HCT116 (cell line): ENCODE results near the gene SERPINC1. TPM values are rescaled to one million over a fixed set of nuclear protein-coding genes. Genes with fewer than 3 reads are reported as not detected.

Experiments used
- ATAC-seq: fragments of 200-7000 bp; cut with Tn5 transposase; 2 replicates; pipeline ENCODE4 v1.9.1; 2020; ENCODE audit warnings: mild to moderate bottlenecking, moderate library complexity
- BruUV-seq: library from RNA; stranded (reverse); fragments of 400-500 nt; replicated peaks from 2 replicates; lab custom pipeline; 2021; lab: Mats Ljungman, UMichigan
- CTCF ChIA-PET: fragments of 300-600 bp; sonication (Branson Sonifier 250); formaldehyde crosslinking; loops from one replicate; lab custom pipeline; 2021; ENCODE audit warnings: antibody characterized with exemption; lab: Charles Lee
- POLR2A ChIA-PET: fragments of 300-600, 350-600 bp; sonication (Branson Sonifier 250); formaldehyde crosslinking; loops from one replicate; lab custom pipeline; 2021; ENCODE audit warnings: antibody characterized with exemption; lab: Charles Lee
- RAD21 ChIA-PET, 2 experiments: fragments of 300-600 bp; sonication (Branson Sonifier 250); formaldehyde crosslinking; loops; one replicate each; lab custom pipeline; 2023; ENCODE audit warnings: low total read pairs in 2 of 2; ENCODE audit not compliant: uncharacterized antibody in 2 of 2, unreplicated experiment in 2 of 2, low non-redundant PET in 1 of 2; lab: Charles Lee
- DNase-seq: peaks from one replicate; pipeline ENCODE4 v3.0.0-alpha.2; 2010; ENCODE audit warnings: low read depth, low spot score
- H2AFZ ChIP-seq: fragments of 200-600 bp; shearing (Covaris generic), sonication (generic); 2 replicates; pipeline ENCODE4 v1.6.1; 2017; ENCODE audit warnings: low read depth, mixed run types, mixed read lengths, antibody characterized with exemption, low read length; ENCODE audit not compliant: poor library complexity, severe bottlenecking
- H3K27ac ChIP-seq: 2 replicates; pipeline ENCODE4 v1.5.1; 2012; ENCODE audit warnings: low read depth, low read length
- H3K27me3 ChIP-seq: fragments of 200-600 bp; sonication (generic); 2 replicates; pipeline ENCODE4 v1.6.1; 2016; ENCODE audit warnings: mixed run types, low read length, mixed read lengths; ENCODE audit not compliant: insufficient read depth
- H3K36me3 ChIP-seq, 2 experiments: fragments of 200-500 bp in 1 of 2; fragments of 200-600 bp in 1 of 2; sonication (Bioruptor generic) in 1 of 2; sonication (generic) in 1 of 2; 2 replicates each; pipeline versions ENCODE4 v1.5.1 to v1.6.1; 2014 to 2016; ENCODE audit warnings: low read length in 2 of 2, inconsistent platforms in 1 of 2, mixed read lengths in 1 of 2, mixed run types in 1 of 2; ENCODE audit not compliant: insufficient read depth in 2 of 2, control insufficient read depth in 1 of 2
- H3K4me1 ChIP-seq, 2 experiments: fragments of 200-600 bp in 1 of 2; sonication (generic) in 1 of 2; 2 replicates each; pipeline versions ENCODE4 v1.5.1 to v1.6.1; 2012 to 2017; ENCODE audit warnings: low read length in 2 of 2, inconsistent platforms in 1 of 2, mild to moderate bottlenecking in 1 of 2, mixed read lengths in 1 of 2, mixed run types in 1 of 2, moderate library complexity in 1 of 2; ENCODE audit not compliant: insufficient read depth in 2 of 2, control insufficient read depth in 1 of 2
- H3K4me2 ChIP-seq: fragments of 200-600 bp; sonication (generic); 2 replicates; pipeline ENCODE4 v1.6.1; 2017; ENCODE audit warnings: mixed run types, low read length, mixed read lengths
- H3K4me3 ChIP-seq, 2 experiments: fragments of 200-600 bp in 1 of 2; sonication (generic) in 1 of 2; replicated peaks in 1 of 2; 2 replicates each; pipeline ENCODE4 v1.5.1; 2011 to 2016; ENCODE audit warnings: low read length in 2 of 2, control low read depth in 1 of 2, low read depth in 1 of 2, mild to moderate bottlenecking in 1 of 2, mixed read lengths in 1 of 2, mixed run types in 1 of 2
- H3K79me2 ChIP-seq: fragments of 200-600 bp; sonication (generic); 2 replicates; pipeline ENCODE4 v1.6.1; 2017; ENCODE audit warnings: mild to moderate bottlenecking, mixed run types, low read length, moderate library complexity, mixed read lengths; ENCODE audit not compliant: insufficient read depth
- H3K9ac ChIP-seq: fragments of 200-600 bp; sonication (generic); 2 replicates; pipeline ENCODE4 v1.6.1; 2016; ENCODE audit warnings: low read length, mixed read lengths
- H3K9me2 ChIP-seq: fragments of 200-600 bp; sonication (generic), shearing (Covaris generic); 2 replicates; pipeline ENCODE4 v1.6.1; 2017; ENCODE audit warnings: mixed run types, mild to moderate bottlenecking, moderate library complexity; ENCODE audit not compliant: insufficient read depth
- H3K9me3 ChIP-seq, 2 experiments: fragments of 200-500 bp in 1 of 2; fragments of 200-600 bp in 1 of 2; sonication (Bioruptor generic) in 1 of 2; sonication (generic) in 1 of 2; 2 replicates each; pipeline ENCODE4 v1.6.1; 2014 to 2017; ENCODE audit warnings: low read length in 2 of 2, mixed read lengths in 2 of 2, inconsistent platforms in 1 of 2, low read depth in 1 of 2, mild to moderate bottlenecking in 1 of 2, mixed run types in 1 of 2, moderate library complexity in 1 of 2; ENCODE audit not compliant: control insufficient read depth in 1 of 2, insufficient read depth in 1 of 2
- H4K20me1 ChIP-seq: fragments of 200-600 bp; sonication (generic), shearing (Covaris generic); 2 replicates; pipeline ENCODE4 v1.6.1; 2017; ENCODE audit warnings: mixed run types, mild to moderate bottlenecking, moderate library complexity; ENCODE audit not compliant: insufficient read depth
- CEBPB ChIP-seq: IDR thresholded peaks from 2 replicates; pipeline ENCODE4 v1.6.1; 2012; ENCODE audit warnings: low read depth
- EGR1 ChIP-seq: IDR thresholded peaks from 2 replicates; pipeline ENCODE4 v1.6.1; 2012; ENCODE audit warnings: low read depth
- ELF1 ChIP-seq: IDR thresholded peaks from 2 replicates; pipeline ENCODE4 v1.6.1; 2012; ENCODE audit warnings: low read depth, borderline replicate concordance
- EZH2 ChIP-seq: fragments of 200-600 bp; sonication (generic); IDR thresholded peaks from 2 replicates; pipeline ENCODE4 v1.6.1; 2017; ENCODE audit warnings: antibody characterized with exemption, mixed run types
- EZH2phosphoT487 ChIP-seq: fragments of 200-600 bp; IDR thresholded peaks from 2 replicates; pipeline ENCODE4 v1.6.1; 2018; ENCODE audit warnings: antibody characterized with exemption, borderline replicate concordance
- FOSL1 ChIP-seq: IDR thresholded peaks from 2 replicates; pipeline ENCODE4 v1.6.1; 2012; ENCODE audit warnings: low read depth
- JUND ChIP-seq: IDR thresholded peaks from 2 replicates; pipeline ENCODE4 v1.6.1; 2012
- POLR2A ChIP-seq: IDR thresholded peaks from 2 replicates; pipeline ENCODE4 v1.7.0; 2011; ENCODE audit warnings: borderline replicate concordance; ENCODE audit not compliant: insufficient read depth, insufficient read length; ENCODE audit errors: extremely low read depth
- RAD21 ChIP-seq: IDR thresholded peaks from 2 replicates; pipeline ENCODE4 v1.6.1; 2012; ENCODE audit warnings: low read depth, mild to moderate bottlenecking
- SP1 ChIP-seq: IDR thresholded peaks from 2 replicates; pipeline ENCODE4 v1.6.1; 2012; ENCODE audit warnings: low read depth
- TCF7L2 ChIP-seq: IDR thresholded peaks from 2 replicates; pipeline ENCODE4 v1.7.0; 2011; ENCODE audit warnings: borderline replicate concordance, inconsistent platforms; ENCODE audit not compliant: insufficient read depth, insufficient read length; ENCODE audit errors: extremely low read depth
- YY1 ChIP-seq: IDR thresholded peaks from 2 replicates; pipeline ENCODE4 v1.6.1; 2011; ENCODE audit warnings: low read length, low read depth, moderate library complexity, mild to moderate bottlenecking; ENCODE audit not compliant: insufficient replicate concordance; ENCODE audit errors: extremely low read depth
- ZFX ChIP-seq: fragments of 450-650 bp; IDR thresholded peaks from 2 replicates; pipeline ENCODE4 v1.6.1; 2017
- intact Hi-C: fragments of 100-400 bp; cut with micrococcal nuclease; formaldehyde crosslinking; loops from 2 replicates; pipeline ENCODE4 v1.10.0; 2022
- total RNA-seq: library from RNA; stranded (reverse); gene quantifications from one replicate; pipeline ENCODE4 v1.2.1, GENCODE V29; 2021; ENCODE audit not compliant: unreplicated experiment
- TF ChIP-seq, protein P1 (sequence below): IDR thresholded peaks from 2 replicates; pipeline ENCODE4 v1.6.1; 2012
- TF ChIP-seq, protein P2 (sequence below): IDR thresholded peaks from 2 replicates; pipeline ENCODE4 v1.6.1; 2011; ENCODE audit warnings: mild to moderate bottlenecking, low read length, moderate library complexity; ENCODE audit not compliant: insufficient replicate concordance; ENCODE audit errors: extremely low read depth

The SERPINC1 gene
- total RNA-seq, 1 experiment from 2014 or later = 0.61 TPM

DNA sequence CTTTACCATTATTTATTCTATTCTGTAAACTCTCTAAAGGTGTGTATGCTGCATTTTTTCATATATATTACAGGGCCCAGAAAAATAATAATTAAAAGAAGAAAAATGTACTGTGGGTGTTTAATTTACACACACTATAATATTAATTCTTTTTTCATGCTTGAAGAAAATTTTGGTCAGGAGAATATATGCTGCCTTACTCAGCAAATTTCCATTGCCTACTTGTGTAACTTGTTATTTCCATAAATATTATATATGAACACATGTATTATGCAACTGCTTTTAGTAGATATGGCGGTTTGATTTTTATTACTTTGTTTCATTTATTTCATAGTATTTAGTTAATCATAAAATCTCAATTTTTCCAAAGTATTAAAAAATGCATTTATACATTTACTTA lies 46.4 kb upstream of the SERPINC1 start:
- H3K79me2 ChIP-seq = no peaks in the 10 kb centered on the region
- no peaks in the 10 kb centered on the region for H3K9me3 ChIP-seq
- BruUV-seq = no TSS peak
- no peaks in the 10 kb centered on the region for H3K4me1 ChIP-seq
- H3K27me3 ChIP-seq = no peaks in the 10 kb centered on the region
- peaks cover 7 to 50% of the 10 kb centered on the region in 2 experiments; a peak in 3 of 4 replicates for H3K36me3 ChIP-seq
- ATAC-seq (no peak), DNase-seq (no peak)
- TF ChIP-seq CEBPB (no peak), EZH2 (no peak), EZH2phosphoT487 (no peak), TCF7L2 (no peak), RAD21 (no peak)
- H2AFZ ChIP-seq = no peak overlapping the region
- no peaks in the 10 kb centered on the region for H4K20me1 ChIP-seq
- no peak overlapping the region for H3K4me3 ChIP-seq
- intact Hi-C loops = no loop called here
- POLR2A ChIA-PET = no interaction called here
- no peak overlapping the region for H3K9ac ChIP-seq
- H3K9me2 ChIP-seq = no peaks in the 10 kb centered on the region
- H3K4me2 ChIP-seq = no peak overlapping the region
- H3K27ac ChIP-seq = no peak overlapping the region
- RAD21 ChIA-PET = no interaction called here
- CTCF ChIA-PET = no interaction called here

DNA sequence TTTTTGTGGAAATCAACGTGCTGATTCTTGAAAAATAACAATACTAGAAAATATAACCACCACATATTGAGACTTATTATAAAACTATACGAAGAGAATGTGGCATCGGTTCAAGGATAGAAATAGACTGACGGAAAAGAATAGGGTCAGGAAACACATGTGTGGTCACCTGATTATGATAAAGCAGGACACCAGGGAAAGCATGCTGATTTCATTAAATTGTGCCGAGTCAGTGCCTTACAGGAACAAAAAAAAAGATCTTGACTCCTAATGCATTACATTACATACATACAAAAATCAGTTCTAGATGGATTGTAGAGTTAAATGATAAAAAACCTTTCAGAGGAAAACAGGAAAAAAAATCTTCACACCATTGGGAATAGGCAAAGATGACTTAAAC lies 43.5 kb upstream of the SERPINC1 start:
- no peaks in the 10 kb centered on the region for H3K4me1 ChIP-seq
- ChIA-PET POLR2A (no interaction called here), RAD21 (no interaction called here), CTCF (no interaction called here)
- intact Hi-C loops = no loop called here
- H3K9ac ChIP-seq = no peak overlapping the region
- H3K27me3 ChIP-seq = no peaks in the 10 kb centered on the region
- no peak overlapping the region for H3K4me2 ChIP-seq
- TSS peak; percentile 23 for BruUV-seq
- no peak overlapping the region for H3K27ac ChIP-seq
- no peaks in the 10 kb centered on the region for H3K79me2 ChIP-seq
- no peak overlapping the region for H2AFZ ChIP-seq
- no peak for DNase-seq
- H3K9me2 ChIP-seq = no peaks in the 10 kb centered on the region
- no peaks in the 10 kb centered on the region for H4K20me1 ChIP-seq
- no peak for TF ChIP-seq SP1
- TF ChIP-seq, protein P1, sequence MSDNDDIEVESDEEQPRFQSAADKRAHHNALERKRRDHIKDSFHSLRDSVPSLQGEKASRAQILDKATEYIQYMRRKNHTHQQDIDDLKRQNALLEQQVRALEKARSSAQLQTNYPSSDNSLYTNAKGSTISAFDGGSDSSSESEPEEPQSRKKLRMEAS = no peak
- TF ChIP-seq EGR1 = no peak
- TF ChIP-seq, protein P2, sequence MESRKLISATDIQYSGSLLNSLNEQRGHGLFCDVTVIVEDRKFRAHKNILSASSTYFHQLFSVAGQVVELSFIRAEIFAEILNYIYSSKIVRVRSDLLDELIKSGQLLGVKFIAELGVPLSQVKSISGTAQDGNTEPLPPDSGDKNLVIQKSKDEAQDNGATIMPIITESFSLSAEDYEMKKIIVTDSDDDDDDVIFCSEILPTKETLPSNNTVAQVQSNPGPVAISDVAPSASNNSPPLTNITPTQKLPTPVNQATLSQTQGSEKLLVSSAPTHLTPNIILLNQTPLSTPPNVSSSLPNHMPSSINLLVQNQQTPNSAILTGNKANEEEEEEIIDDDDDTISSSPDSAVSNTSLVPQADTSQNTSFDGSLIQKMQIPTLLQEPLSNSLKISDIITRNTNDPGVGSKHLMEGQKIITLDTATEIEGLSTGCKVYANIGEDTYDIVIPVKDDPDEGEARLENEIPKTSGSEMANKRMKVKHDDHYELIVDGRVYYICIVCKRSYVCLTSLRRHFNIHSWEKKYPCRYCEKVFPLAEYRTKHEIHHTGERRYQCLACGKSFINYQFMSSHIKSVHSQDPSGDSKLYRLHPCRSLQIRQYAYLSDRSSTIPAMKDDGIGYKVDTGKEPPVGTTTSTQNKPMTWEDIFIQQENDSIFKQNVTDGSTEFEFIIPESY = no peak
- no peak for TF ChIP-seq TCF7L2
- TF ChIP-seq ELF1 = no peak
- TF ChIP-seq FOSL1 = no peak
- no peak for TF ChIP-seq RAD21
- no peak for TF ChIP-seq POLR2A
- TF ChIP-seq JUND = no peak
- no peak for TF ChIP-seq ZFX
- no peak for TF ChIP-seq EZH2
- no peak for TF ChIP-seq YY1
- TF ChIP-seq, all 23 proteins: peak for 0
- no peak for ATAC-seq
- Histone ChIP-seq H3K36me3 (peaks cover 4 to 52% of the 10 kb centered on the region in 2 experiments; a peak in 3 of 4 replicates), H3K9me3 (no peaks in the 10 kb centered on the region), H3K4me3 (no peak overlapping the region)
